Endothelial cell of umbilical vein (primary cell): ENCODE measurements around the gene SERPINI1. TPM values are rescaled to one million over a fixed set of nuclear protein-coding genes. Genes with fewer than 3 reads are reported as not detected.

Experiments used
- BruUV-seq: library from RNA; stranded (reverse); fragments of 400-500 nt; replicated peaks from 2 replicates; lab custom pipeline; 2021; lab: Mats Ljungman, UMichigan
- CTCF ChIA-PET: fragments of 300-600, 350-600 bp; sonication (Branson Sonifier 250); formaldehyde crosslinking; loops from one replicate; lab custom pipeline; 2021; ENCODE audit warnings: antibody characterized with exemption, inconsistent platforms; lab: Charles Lee
- POLR2A ChIA-PET: fragments of 300-600, 350-600 bp; sonication (Branson Sonifier 250); formaldehyde crosslinking; loops from one replicate; lab custom pipeline; 2021; ENCODE audit warnings: antibody characterized with exemption, inconsistent platforms; lab: Charles Lee
- DNase-seq: peaks from one replicate; pipeline ENCODE4 v3.0.0-alpha.2; 2011; ENCODE audit warnings: low read depth, low spot score
- FAIRE-seq: peaks from 2 replicates; lab custom pipeline; 2011; peaks lifted over from hg19 to GRCh38; lab: Jason Lieb, UNC
- H2AFZ ChIP-seq: 2 replicates; pipeline ENCODE4 v1.6.0; 2012; ENCODE audit warnings: low read depth, low read length, control low read depth, inconsistent platforms
- H3K27ac ChIP-seq: 2 replicates; pipeline ENCODE4 v1.5.1; 2011; ENCODE audit warnings: low read depth, mild to moderate bottlenecking, control low read depth, low read length, moderate library complexity; ENCODE audit not compliant: insufficient read depth
- H3K27me3 ChIP-seq, 2 experiments: 2 replicates each; pipeline versions ENCODE4 v1.6.0 to v1.6.1; 2011; ENCODE audit warnings: low read length in 2 of 2, mixed read lengths in 1 of 2; ENCODE audit not compliant: control insufficient read depth in 2 of 2, insufficient read depth in 2 of 2
- H3K36me3 ChIP-seq, 2 experiments: 2 replicates in 1 of 2; 3 replicates in 1 of 2; pipeline ENCODE4 v1.5.1; 2011; ENCODE audit warnings: low read length in 2 of 2, mild to moderate bottlenecking in 1 of 2, moderate library complexity in 1 of 2; ENCODE audit not compliant: control insufficient read depth in 2 of 2, insufficient read depth in 2 of 2; ENCODE audit errors: extremely low read depth in 1 of 2
- H3K4me1 ChIP-seq: 3 replicates; pipeline ENCODE4 v1.5.1; 2011; ENCODE audit warnings: mild to moderate bottlenecking, low read length; ENCODE audit not compliant: control insufficient read depth, insufficient read depth; ENCODE audit errors: extremely low read depth
- H3K4me2 ChIP-seq: 2 replicates; pipeline ENCODE4 v1.6.1; 2011; ENCODE audit warnings: low read length, control low read depth, mixed read lengths; ENCODE audit not compliant: insufficient read depth
- H3K4me3 ChIP-seq, 3 experiments: fragments of 200-600 bp in 1 of 3; sonication (generic), shearing (Covaris generic) in 1 of 3; replicated peaks in 1 of 3; 2 replicates each; pipeline ENCODE4 v1.5.1; 2011 to 2016; ENCODE audit warnings: control low read depth in 3 of 3, low read length in 3 of 3, mild to moderate bottlenecking in 2 of 3, inconsistent platforms in 1 of 3, low read depth in 1 of 3, moderate library complexity in 1 of 3; ENCODE audit not compliant: insufficient read depth in 1 of 3
- H3K79me2 ChIP-seq: 2 replicates; pipeline ENCODE4 v1.6.0; 2012; ENCODE audit warnings: low read length, inconsistent platforms; ENCODE audit not compliant: control insufficient read depth, insufficient read depth
- H3K9ac ChIP-seq: replicated peaks from 2 replicates; pipeline ENCODE3; 2011; ENCODE audit warnings: low read length, control low read depth; ENCODE audit not compliant: insufficient read depth; ENCODE audit errors: extremely low read depth
- H3K9me1 ChIP-seq: replicated peaks from 3 replicates; pipeline ENCODE4 v1.6.0; 2011; ENCODE audit warnings: mild to moderate bottlenecking, low read length; ENCODE audit not compliant: control insufficient read depth, insufficient read depth; ENCODE audit errors: extremely low read depth
- H3K9me3 ChIP-seq: replicated peaks from 2 replicates; pipeline ENCODE4 v1.5.1; 2012; ENCODE audit warnings: low read length, inconsistent platforms; ENCODE audit not compliant: control insufficient read depth, insufficient read depth
- H4K20me1 ChIP-seq: replicated peaks from 2 replicates; pipeline ENCODE3; 2011; ENCODE audit warnings: mild to moderate bottlenecking, low read length; ENCODE audit not compliant: control insufficient read depth, insufficient read depth; ENCODE audit errors: extremely low read depth
- CTCF ChIP-seq, 2 donors: IDR thresholded peaks; 1 replicate in 1 of 2; 2 replicates in 1 of 2; pipeline ENCODE4 v1.5.1; 2011; ENCODE audit warnings: low read length in 2 of 2, mild to moderate bottlenecking in 2 of 2, moderate library complexity in 2 of 2, control low read depth in 1 of 2, inconsistent platforms in 1 of 2, low read depth in 1 of 2; ENCODE audit not compliant: insufficient read depth in 1 of 2; ENCODE audit errors: extremely low read depth in 1 of 2
- EZH2 ChIP-seq: IDR thresholded peaks from 2 replicates; pipeline ENCODE4 v1.6.1; 2012; ENCODE audit warnings: borderline replicate concordance, low read depth, mild to moderate bottlenecking, moderate library complexity, low read length, inconsistent platforms; ENCODE audit not compliant: severe bottlenecking
- FOS ChIP-seq: IDR thresholded peaks from 2 replicates; pipeline ENCODE4 v1.6.1; 2011; ENCODE audit warnings: mild to moderate bottlenecking, low read length, moderate library complexity, borderline replicate concordance; ENCODE audit not compliant: insufficient read depth
- GATA2 ChIP-seq: IDR thresholded peaks from 2 replicates; pipeline ENCODE4 v1.7.0; 2011; ENCODE audit warnings: low read depth, mild to moderate bottlenecking, moderate library complexity, mixed read lengths, low read length; ENCODE audit not compliant: insufficient read length, insufficient read depth
- JUN ChIP-seq: IDR thresholded peaks from 2 replicates; pipeline ENCODE4 v1.6.1; 2011; ENCODE audit warnings: borderline replicate concordance, low read depth; ENCODE audit not compliant: insufficient read length, insufficient read depth
- MAX ChIP-seq: IDR thresholded peaks from 2 replicates; pipeline ENCODE4 v1.6.1; 2011; ENCODE audit not compliant: insufficient read depth, insufficient read length
- MYC ChIP-seq: IDR thresholded peaks from one replicate; pipeline ENCODE4 v1.6.1; 2011; ENCODE audit warnings: mild to moderate bottlenecking, low read depth, low read length
- POLR2A ChIP-seq: IDR thresholded peaks from 2 replicates; pipeline ENCODE4 v1.6.1; 2012; ENCODE audit warnings: low read depth, mild to moderate bottlenecking, control low read depth, low read length
- POLR2AphosphoS5 ChIP-seq: IDR thresholded peaks from 2 replicates; pipeline ENCODE4 v1.6.1; 2012; ENCODE audit warnings: low read depth, mild to moderate bottlenecking, control low read depth, low read length, moderate library complexity; ENCODE audit not compliant: insufficient read depth
- dilution Hi-C: fragments of 300-500 bp; cut with MboI; formaldehyde crosslinking; loops from one replicate; pipeline ENCODE4 v1.15.0; 2019; ENCODE audit warnings: low sequenced_read_pairs; ENCODE audit not compliant: extremely low pct_ligation_motif_present
- intact Hi-C: fragments of 100-400 bp; cut with micrococcal nuclease; formaldehyde crosslinking; loops from one replicate; pipeline ENCODE4 v1.10.0; 2022
- polyA plus RNA-seq, 4 experiments: library from polyadenylated mRNA; depleted of rRNA in 3 of 4; stranded (reverse) in 3 of 4; unstranded in 1 of 4; fragments of >200 nt; gene quantifications; 2 replicates each; pipeline versions ENCODE4 v1.2.1 to v1.2.3, GENCODE V29; 2011 to 2012; ENCODE audit warnings: missing spikeins in 1 of 4
- total RNA-seq: library from RNA; stranded (reverse); gene quantifications from 2 replicates; pipeline ENCODE4 v1.2.3, GENCODE V29; 2021

The SERPINI1 gene
- total and polyA plus RNA-seq, 2 donors (not counting 3 experiments of a cell fraction or from before 2014, with no cell fraction given), result 0.22 to 0.28 TPM

- BruUV-seq, result no TSS peak
- no peaks in the 10 kb centered on the region for H3K36me3 ChIP-seq
- FAIRE-seq (no peak), DNase-seq (no peak)
- ChIA-PET CTCF (no interaction called here), POLR2A (no interaction called here)
- dilution Hi-C loops, result no loop called here
- intact Hi-C loops, result no loop called here
- no peaks in the 10 kb centered on the region for H3K79me2 ChIP-seq
- no peak overlapping the region for H3K4me2 ChIP-seq
- H3K27ac ChIP-seq, result no peak overlapping the region
- no peak overlapping the region for H2AFZ ChIP-seq
- TF ChIP-seq MAX, result no peak
- no peak for TF ChIP-seq POLR2AphosphoS5
- TF ChIP-seq POLR2A, result no peak
- TF ChIP-seq GATA2, result no peak
- no peak for TF ChIP-seq EZH2
- TF ChIP-seq FOS, result no peak
- TF ChIP-seq JUN, result no peak
- no peak for TF ChIP-seq CTCF (IDR thresholded peaks at IDR 0.05; ENCODE audit: extremely low read depth in 1 of 2, insufficient read depth in 1 of 2, low read depth in 1 of 2, low read length in 2 of 2)
- TF ChIP-seq MYC, result no peak
- no peak overlapping the region for H3K9ac ChIP-seq
- H3K27me3 ChIP-seq, result no peaks in the 10 kb centered on the region
- no peaks in the 10 kb centered on the region for H4K20me1 ChIP-seq
- no peaks in the 10 kb centered on the region for H3K9me1 ChIP-seq
- H3K9me3 ChIP-seq, result no peaks in the 10 kb centered on the region
- no peaks in the 10 kb centered on the region for H3K4me1 ChIP-seq
- no peak overlapping the region for H3K4me3 ChIP-seq
Observed at GRCh38 chr3:167783781-167784180, 48.3 kb downstream of the SERPINI1 start.
